Stimulated activated CD4-positive, alpha-beta T cell treated with anti-CD3 and anti-CD28 coated beads, TNF-alpha, amount 100 ng/mL, for 4 hours (primary cell): Measurements from ENCODE around the gene SPTLC2.

Experiments used
- DNase-seq, 3 experiments: peaks; one replicate each; pipeline ENCODE4 v3.0.0-alpha.2; 2020; ENCODE audit warnings: low read depth in 3 of 3

Gene SPTLC2

GRCh38 chr14:77469539-77469938 is 146.9 kb downstream of the SPTLC2 start:
- DNase-seq, result no peak

DNA sequence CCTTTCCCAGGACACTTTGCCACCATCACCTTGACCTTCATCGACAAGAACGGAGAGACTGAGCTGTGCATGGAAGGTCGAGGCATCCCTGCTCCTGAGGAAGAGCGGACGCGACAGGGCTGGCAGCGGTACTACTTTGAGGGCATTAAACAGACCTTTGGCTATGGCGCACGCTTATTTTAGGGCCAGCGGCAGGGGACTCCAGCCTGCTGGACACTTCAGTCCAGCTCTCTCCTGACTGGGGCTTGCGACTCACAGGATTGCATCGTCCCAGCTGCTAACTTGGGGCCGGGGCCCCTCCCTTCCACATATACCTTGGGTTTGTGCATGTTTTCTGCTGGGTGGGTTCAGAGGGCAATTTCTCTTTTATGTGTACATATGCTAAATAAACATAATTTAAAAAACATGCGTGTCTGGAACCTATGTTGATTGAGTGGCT is 147.4 kb downstream of the SPTLC2 start:
- no peak for DNase-seq

DNA sequence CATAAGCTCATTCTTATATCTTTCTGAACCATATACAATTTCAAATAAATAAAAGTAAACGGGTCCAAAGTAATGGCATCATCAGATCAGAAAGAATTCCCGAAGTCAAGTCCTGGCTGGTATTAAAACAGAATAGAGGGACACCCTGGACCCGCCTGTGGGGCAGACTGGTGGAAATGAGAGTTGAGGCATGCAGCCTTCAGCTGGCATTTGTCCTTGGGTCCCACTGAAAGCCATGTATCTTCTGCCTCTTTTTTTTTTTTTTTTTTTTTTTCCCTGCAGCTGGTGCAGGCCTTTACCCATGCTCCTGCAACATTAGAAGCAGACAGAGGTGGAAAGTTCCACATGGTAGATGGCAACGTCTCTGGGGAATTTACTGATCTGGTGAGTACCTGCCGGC is 148.6 kb downstream of the SPTLC2 start:
- DNase-seq, result no peak

GRCh38 chr14:77459072-77459723 is 157.2 kb downstream of the SPTLC2 start:
- DNase-seq, result peak in 2 of 3 experiments; percentile 28 to 31

DNA sequence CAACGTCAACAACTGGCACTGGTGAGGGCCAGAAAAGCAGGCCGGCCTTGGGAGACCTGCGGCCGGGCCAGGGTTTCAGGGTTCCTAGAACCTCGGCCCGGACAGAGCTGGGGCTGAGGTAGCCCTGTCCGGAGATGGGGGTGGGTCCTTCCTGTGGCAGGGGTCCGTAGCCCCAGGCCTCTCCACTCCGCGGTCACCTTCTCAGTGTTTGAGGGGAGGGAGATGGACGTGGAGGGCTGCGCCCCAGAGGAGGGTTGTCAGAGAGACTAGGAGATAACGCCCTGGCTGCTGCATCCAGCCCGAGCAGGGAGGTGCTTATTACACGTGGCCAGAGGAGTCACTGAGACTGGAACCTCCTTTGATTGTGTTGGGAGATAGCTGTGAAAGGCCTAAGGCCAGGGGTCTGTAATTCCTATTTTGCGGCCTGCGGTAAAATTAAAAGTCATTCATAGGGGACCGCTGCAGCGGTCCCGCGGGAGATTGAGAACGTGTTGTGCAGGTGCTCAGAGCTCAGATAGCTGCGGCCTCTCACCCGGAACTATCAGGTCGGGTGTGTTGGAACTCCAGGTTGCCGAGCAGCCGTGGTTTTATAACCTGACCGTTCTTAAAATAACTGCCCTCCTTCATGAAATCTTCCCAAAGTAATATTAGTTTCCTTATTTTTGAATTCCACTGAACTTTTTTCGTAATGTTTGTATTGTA is 158.0 kb downstream of the SPTLC2 start:
- peak in 2 of 3 experiments; percentile 10 to 22 for DNase-seq

GRCh38 chr14:77457522-77458248 is 158.8 kb downstream of the SPTLC2 start, which contains the start of the genes AHSA1 and VIPAS39:
Gene AHSA1 (plus strand): TSS chr14:77458093. CDS start chr14:77458190, 97 bp downstream.
Gene VIPAS39 (minus strand): TSS chr14:77457601. CDS start chr14:77454102, 3,499 bp downstream.
- peak; percentile 73 to 87 (median 86) for DNase-seq

GRCh38 chr14:77457115-77457521 is 159.3 kb downstream of the SPTLC2 start:
- DNase-seq, result no peak
